AG08395 (cell line): ENCODE results near the gene OR52E5.

Experiments
- DNase-seq: peaks from one replicate; pipeline ENCODE4 v3.0.0; 2012; ENCODE audit warnings: mixed read lengths, low spot score

The OR52E5 gene

DNA sequence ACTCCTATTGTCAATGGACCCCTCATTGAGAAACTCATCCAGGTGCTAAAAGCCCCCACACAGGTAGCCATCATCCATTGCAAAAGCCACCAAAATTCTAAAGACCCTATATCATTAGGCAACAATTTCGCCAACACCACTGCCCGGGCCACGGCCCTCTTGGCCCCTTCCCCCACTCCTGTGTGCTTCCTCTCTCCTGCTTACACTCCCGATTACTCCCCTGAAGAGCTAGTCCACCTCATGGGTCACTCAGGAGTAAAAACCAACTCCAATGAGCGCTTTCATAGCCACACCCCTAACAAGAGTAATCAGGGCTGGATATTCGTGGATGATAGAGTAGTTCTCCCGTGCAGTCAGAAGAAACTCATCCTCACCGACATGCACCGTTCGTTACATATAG is 40.1 kb downstream of the OR52E5 start:
- DNase-seq, result no peak

DNA sequence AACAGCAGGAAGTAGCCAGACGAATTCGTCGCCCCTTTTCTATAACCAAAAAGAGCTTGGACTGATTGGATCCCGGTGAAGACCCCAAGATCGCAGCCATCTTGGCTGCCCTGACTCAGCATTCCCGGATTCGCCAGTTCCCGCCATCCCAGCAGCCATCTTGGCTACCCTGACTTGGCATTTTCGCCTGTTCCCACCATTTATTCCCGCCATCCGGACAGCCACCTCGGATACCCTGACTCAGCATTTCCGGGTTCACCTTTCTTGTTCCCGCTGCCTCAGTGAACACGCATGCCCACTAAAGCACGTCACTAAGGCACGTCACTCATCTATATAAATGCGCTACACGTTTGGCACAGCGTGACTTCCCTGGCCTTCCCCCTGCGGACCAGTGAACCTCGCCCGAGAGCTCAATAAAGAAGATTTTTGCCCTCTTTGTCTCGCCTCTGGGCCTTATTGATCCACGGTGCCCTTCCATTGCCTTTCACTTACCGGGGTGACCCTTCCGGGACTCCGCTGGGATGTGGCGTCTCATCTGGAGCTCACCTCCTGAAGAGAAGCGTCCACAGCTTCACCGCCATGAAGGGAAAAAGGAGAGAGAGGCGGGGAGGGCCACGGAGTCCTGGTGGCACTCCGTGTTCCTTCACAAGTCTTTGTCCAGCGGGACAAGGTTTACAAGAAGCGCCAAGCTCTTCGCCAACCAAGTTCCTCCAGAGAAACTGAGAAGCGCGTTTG is 45.0 kb downstream of the OR52E5 start:
- DNase-seq, result no peak

DNA sequence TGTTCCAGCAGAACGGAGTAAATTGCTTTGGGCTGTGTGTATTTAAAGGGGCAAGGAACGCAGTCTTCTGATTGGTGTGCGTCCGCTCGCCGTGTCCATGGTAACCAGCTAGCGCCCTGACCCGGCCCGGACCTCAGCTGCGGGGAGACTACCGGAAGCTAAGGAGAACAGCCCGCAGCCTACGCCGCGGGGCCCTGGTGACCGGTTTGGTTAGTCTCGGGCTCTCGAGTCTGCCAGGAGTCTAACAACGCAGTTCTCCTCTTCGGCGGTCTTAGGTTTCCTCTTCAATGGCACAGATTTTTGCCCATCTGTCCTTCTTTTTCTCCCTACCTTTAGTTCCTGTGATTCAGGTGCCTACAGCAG is 45.6 kb downstream of the OR52E5 start:
- no peak for DNase-seq

GRCh38 chr11:5940748-5941147 is 47.7 kb downstream of the OR52E5 start:
- no peak for DNase-seq

DNA sequence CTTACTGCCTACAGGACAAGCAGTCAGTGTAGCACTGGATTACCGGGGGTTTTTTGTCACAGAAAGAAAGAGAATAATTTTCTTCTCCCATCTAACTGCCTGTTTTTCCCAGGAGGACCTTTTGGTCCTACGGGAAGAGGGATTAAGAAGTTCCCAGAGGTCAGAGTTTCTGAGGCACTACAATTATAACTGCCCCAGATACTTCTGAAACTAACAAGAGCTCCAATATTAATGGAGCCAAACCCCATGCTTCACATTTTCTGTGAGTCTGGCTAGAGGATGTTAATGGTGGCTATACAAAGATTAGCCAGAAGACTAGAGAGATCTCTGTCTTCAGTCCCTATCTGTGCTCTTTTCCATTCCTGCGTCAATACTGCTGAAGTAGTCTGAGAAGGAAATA is 48.9 kb downstream of the OR52E5 start, which contains the start of gene OR56A3:
OR56A3 (plus strand) TSS at position 301 of the 400 bp plus-strand sequence. CDS start 5,096 bp downstream, outside the sequence.
- DNase-seq, result no peak
